ENCODE data around the gene CBX5.
A peak's percentile ranks its signal among the peaks of the same experiment; 100 is the strongest.
"Not testable (repeated sequence)": the region's sequence is repeated elsewhere in the genome, so short reads cannot be mapped to it uniquely, and the experiment has no call there.

The CBX5 gene

GRCh38 chr12:54261815-54262402 lies 18.0 kb downstream of the CBX5 start:
- Mint-ChIP-seq H3K9me3 (no peaks in the 10 kb centered on the region), H3K27ac (no peak overlapping the region), H3K36me3 (ENCODE audit: low read depth) (peaks cover 23% of the 10 kb centered on the region), H3K4me3 (no peak overlapping the region), H3K4me1 (ENCODE audit: low read depth) (peaks cover 43% of the 10 kb centered on the region), H3K27me3 (no peaks in the 10 kb centered on the region)

- Mint-ChIP-seq H3K27ac (peak overlapping the region; percentile 95), H3K4me3 (peak overlapping the region; percentile 85), H3K27me3 (no peaks in the 10 kb centered on the region), H3K4me1 (ENCODE audit: low read depth) (peaks cover 43% of the 10 kb centered on the region), H3K36me3 (ENCODE audit: low read depth) (peaks cover 32% of the 10 kb centered on the region), H3K9me3 (no peaks in the 10 kb centered on the region)
These were observed 20.5 kb downstream of the CBX5 start for GRCh38 chr12:54259194-54260011.

DNA sequence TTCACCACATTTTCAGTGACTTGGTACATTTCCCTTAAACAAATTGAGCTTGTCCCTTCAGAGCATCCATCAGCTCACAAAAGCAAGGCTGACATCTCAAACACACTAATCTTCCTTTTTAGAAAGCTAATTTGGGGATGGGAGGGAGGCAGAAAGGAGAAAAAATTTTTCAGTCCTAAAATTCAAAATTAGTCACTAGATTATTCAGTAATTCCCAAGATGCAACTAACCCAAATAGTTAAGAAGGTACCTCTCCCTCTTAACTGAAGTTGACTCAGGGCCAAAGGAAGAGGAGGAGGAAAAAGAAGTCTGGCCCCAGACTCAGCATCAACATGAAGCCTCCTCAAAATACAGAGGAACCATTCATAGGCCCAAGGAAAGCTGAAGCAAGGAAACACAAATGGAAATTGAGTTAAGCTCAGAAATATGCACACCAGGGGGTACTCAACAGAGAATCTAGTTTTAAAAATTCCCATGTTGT lies 21.7 kb downstream of the CBX5 start:
- peak overlapping the region; percentile 60 for H3K4me3 Mint-ChIP-seq
- H3K27me3 Mint-ChIP-seq = no peaks in the 10 kb centered on the region
- peaks cover 43% of the 10 kb centered on the region for H3K4me1 Mint-ChIP-seq (ENCODE audit: low read depth)
- peaks cover 38% of the 10 kb centered on the region for H3K36me3 Mint-ChIP-seq (ENCODE audit: low read depth)
- H3K27ac Mint-ChIP-seq = peak overlapping the region; percentile 74
- no peaks in the 10 kb centered on the region for H3K9me3 Mint-ChIP-seq

DNA sequence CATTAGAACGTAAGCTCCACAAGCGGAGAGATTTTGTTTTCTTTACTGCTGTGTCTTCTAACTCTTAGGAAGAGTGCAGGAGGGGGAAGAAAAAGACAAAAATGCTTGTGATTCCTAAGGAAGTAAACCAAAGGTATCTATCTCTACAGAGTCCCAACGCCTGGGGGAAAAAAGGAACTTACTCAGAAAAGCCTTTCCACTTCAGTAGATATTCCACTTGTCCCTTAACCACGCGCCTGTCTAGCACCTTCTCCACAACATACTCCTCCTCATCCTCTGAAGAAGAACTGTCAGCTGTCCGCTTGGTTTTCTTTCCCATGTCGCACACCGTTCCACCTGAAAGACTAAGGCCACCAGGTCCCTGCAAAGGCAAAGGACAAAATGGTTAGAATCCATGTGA lies 22.6 kb downstream of the CBX5 start:
- H3K27me3 Mint-ChIP-seq = no peaks in the 10 kb centered on the region
- H3K9me3 Mint-ChIP-seq = no peaks in the 10 kb centered on the region
- H3K4me3 Mint-ChIP-seq = no peak overlapping the region
- peaks cover 43% of the 10 kb centered on the region for H3K4me1 Mint-ChIP-seq (ENCODE audit: low read depth)
- H3K27ac Mint-ChIP-seq = no peak overlapping the region
- H3K36me3 Mint-ChIP-seq (ENCODE audit: low read depth) = peaks cover 41% of the 10 kb centered on the region

DNA sequence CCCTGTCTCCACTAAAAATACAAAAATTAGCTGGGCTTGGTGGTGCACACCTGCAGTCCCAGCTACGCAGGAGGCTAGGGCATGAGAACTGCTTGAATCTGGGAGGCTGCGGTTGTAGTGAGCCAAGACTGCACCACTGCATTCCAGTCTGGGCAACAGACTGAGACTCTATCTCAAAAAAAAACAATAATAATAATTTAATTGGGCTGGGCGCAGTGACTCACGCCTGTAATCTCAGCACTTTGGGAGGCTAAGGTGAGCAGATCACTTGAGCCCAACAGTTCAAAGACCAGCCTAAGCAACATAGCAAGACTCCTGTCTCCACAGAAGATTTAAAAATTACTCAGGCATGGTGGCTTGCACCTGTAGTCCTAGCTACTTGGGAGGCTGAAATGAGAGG lies 26.7 kb downstream of the CBX5 start:
- Mint-ChIP-seq H3K4me3 (no peak overlapping the region), H3K4me1 (ENCODE audit: low read depth) (peaks cover 17% of the 10 kb centered on the region), H3K36me3 (ENCODE audit: low read depth) (peaks cover 57% of the 10 kb centered on the region), H3K27me3 (no peaks in the 10 kb centered on the region), H3K27ac (no peak overlapping the region), H3K9me3 (no peaks in the 10 kb centered on the region)

GRCh38 chr12:54251667-54252284 lies 28.1 kb downstream of the CBX5 start:
- H3K27me3 Mint-ChIP-seq = no peaks in the 10 kb centered on the region
- no peak overlapping the region for H3K27ac Mint-ChIP-seq

GRCh38 chr12:54249489-54249888 lies 30.4 kb downstream of the CBX5 start:
- Mint-ChIP-seq H3K4me3 (no peak overlapping the region), H3K4me1 (ENCODE audit: low read depth) (peaks cover 9% of the 10 kb centered on the region), H3K27ac (peak overlapping the region; percentile 7), H3K36me3 (ENCODE audit: low read depth) (peaks cover 53% of the 10 kb centered on the region), H3K9me3 (no peaks in the 10 kb centered on the region), H3K27me3 (no peaks in the 10 kb centered on the region)

More at GRCh38 chr12:54251667-54252284, 28.1 kb downstream of the CBX5 start:
- Mint-ChIP-seq H3K4me1 (ENCODE audit: low read depth) (peaks cover 9% of the 10 kb centered on the region), H3K4me3 (no peak overlapping the region), H3K36me3 (ENCODE audit: low read depth) (peaks cover 51% of the 10 kb centered on the region), H3K9me3 (no peaks in the 10 kb centered on the region)

- Mint-ChIP-seq H3K9me3 (no peaks in the 10 kb centered on the region), H3K36me3 (ENCODE audit: low read depth) (peaks cover 48% of the 10 kb centered on the region), H3K4me3 (no peak overlapping the region), H3K4me1 (ENCODE audit: low read depth) (peaks cover 14% of the 10 kb centered on the region), H3K27me3 (no peaks in the 10 kb centered on the region), H3K27ac (no peak overlapping the region)
These were observed 33.8 kb downstream of the CBX5 start for GRCh38 chr12:54246011-54246641.

DNA sequence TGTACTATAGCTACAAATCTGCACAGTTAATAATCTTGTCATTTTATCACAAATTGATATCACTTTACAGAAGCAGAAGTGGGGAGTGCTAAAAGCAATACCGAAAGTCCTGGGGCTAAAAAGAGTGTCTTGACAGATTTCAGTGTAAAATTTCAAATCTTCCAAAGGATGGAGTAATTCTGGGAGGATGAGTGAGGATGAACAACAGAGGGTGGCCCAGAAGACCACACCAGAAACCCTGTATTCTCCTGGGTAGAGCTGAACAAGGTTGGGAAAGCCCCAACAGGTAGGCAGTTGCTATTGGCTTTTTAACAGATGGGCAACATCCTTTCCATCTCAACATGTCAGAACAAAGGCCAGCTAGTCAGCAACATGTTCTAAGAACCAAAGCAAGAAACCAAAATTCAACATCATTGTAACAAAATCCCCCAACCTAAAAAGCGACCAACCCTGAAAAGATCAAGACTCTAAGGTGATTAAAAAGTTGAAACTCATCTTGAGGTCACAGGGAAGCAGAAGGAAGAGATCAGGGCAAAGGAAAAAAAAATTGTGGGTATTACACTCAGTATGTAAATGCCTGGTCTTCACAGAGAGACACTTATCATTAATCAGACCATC lies 38.8 kb downstream of the CBX5 start:
- Mint-ChIP-seq H3K27me3 (no peaks in the 10 kb centered on the region), H3K27ac (peak overlapping the region; percentile 71), H3K36me3 (ENCODE audit: low read depth) (peaks cover 44% of the 10 kb centered on the region), H3K9me3 (no peaks in the 10 kb centered on the region), H3K4me1 (ENCODE audit: low read depth) (peaks cover 14% of the 10 kb centered on the region), H3K4me3 (no peak overlapping the region)

- Mint-ChIP-seq H3K27me3 (no peaks in the 10 kb centered on the region), H3K9me3 (no peaks in the 10 kb centered on the region), H3K4me3 (no peak overlapping the region), H3K27ac (no peak overlapping the region), H3K36me3 (ENCODE audit: low read depth) (peaks cover 37% of the 10 kb centered on the region), H3K4me1 (ENCODE audit: low read depth) (peaks cover 14% of the 10 kb centered on the region)
These were observed 39.8 kb downstream of the CBX5 start for GRCh38 chr12:54240129-54240528.

DNA sequence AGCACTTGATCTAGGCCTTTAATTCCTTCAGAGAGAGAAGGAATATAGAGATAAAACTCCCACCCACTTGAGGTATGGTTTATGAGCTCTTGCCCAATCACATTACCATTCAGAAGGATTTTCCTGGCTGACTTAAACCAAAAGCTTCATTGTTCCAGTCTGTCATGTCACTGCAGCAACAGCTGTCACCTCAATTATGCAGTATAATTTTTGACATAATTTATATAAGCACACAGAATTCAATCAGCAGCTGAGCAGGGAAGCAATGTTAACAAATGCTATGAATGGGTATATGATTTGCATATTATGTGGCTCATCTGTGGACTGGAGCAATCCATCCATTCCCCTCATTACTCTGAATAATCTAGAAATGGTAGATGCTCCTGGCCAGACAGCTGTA lies 40.3 kb downstream of the CBX5 start:
- Mint-ChIP-seq H3K4me3 (no peak overlapping the region), H3K27ac (no peak overlapping the region), H3K9me3 (no peaks in the 10 kb centered on the region), H3K27me3 (no peaks in the 10 kb centered on the region), H3K4me1 (ENCODE audit: low read depth) (peaks cover 14% of the 10 kb centered on the region), H3K36me3 (ENCODE audit: low read depth) (peaks cover 37% of the 10 kb centered on the region)

DNA sequence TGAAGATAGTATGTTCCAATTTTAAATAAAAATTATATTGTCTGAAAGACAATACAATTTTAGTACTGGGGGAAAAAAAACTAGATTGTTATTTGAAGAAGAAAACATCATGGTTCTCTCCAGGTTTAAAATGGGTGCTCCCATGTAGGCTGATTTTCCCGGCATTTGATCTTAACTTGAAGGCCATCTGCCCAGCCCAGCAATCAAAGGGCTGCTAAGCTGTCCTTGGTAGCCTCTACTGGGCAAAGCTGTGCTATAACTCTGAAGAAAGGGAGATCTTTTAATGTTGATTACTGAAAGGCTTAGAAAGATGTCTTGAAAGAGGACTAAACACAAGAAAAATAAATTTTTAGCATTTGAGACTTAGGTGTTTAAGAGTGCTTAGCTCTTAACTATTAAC lies 41.4 kb downstream of the CBX5 start:
- Mint-ChIP-seq H3K9me3 (no peaks in the 10 kb centered on the region), H3K4me1 (ENCODE audit: low read depth) (peaks cover 14% of the 10 kb centered on the region), H3K36me3 (ENCODE audit: low read depth) (peaks cover 38% of the 10 kb centered on the region), H3K27ac (no peak overlapping the region), H3K27me3 (no peaks in the 10 kb centered on the region), H3K4me3 (no peak overlapping the region)

- Mint-ChIP-seq H3K36me3 (ENCODE audit: low read depth) (peaks cover 12% of the 10 kb centered on the region), H3K27me3 (no peaks in the 10 kb centered on the region), H3K27ac (no peak overlapping the region), H3K4me1 (ENCODE audit: low read depth) (peaks cover 4% of the 10 kb centered on the region), H3K4me3 (no peak overlapping the region), H3K9me3 (no peaks in the 10 kb centered on the region)
These were observed 47.1 kb downstream of the CBX5 start for GRCh38 chr12:54232790-54233189.

DNA sequence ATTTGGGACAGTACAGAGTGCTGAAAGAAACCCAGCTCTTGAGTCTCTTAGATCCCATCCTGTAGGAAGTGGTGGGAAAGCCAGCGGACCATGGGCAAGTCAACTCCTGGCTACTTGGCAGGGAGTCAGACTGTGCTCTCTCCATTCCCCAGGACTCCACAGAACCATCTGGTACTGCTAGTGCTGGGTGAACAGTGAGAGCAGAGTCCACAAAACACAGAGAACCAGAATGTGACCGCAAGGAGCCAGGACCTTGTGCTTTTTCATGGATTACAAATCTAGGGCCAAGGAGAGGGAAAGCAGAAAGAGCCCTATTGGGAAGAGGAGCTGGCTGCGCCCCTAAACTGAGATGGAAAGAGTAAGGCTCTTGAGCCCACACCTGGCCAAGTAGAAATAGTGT lies 48.7 kb downstream of the CBX5 start:
- H3K9me3 Mint-ChIP-seq; H3K36me3 Mint-ChIP-seq (ENCODE audit: low read depth); H3K4me1 Mint-ChIP-seq (ENCODE audit: low read depth); H3K27me3 Mint-ChIP-seq; H3K4me3 Mint-ChIP-seq; H3K27ac Mint-ChIP-seq: not testable (repeated sequence)

All from stimulated activated naive CD8-positive, alpha-beta T cell treated with anti-CD3 and anti-CD28 coated beads, Interleukin-15, Interleukin-2, amounts not matched to agents 100 ng/mL and 50 ng/mL, for 24 hours (primary cell).